GM18907 (cell line): ENCODE data around the gene MRPS7.

Experiments used
- ATAC-seq: cut with Tn5 transposase; IDR thresholded peaks from one replicate; pipeline ENCODE4 v1.9.1; 2021; ENCODE audit warnings: mild to moderate bottlenecking, moderate library complexity; ENCODE audit not compliant: unreplicated experiment

MRPS7 gene

DNA sequence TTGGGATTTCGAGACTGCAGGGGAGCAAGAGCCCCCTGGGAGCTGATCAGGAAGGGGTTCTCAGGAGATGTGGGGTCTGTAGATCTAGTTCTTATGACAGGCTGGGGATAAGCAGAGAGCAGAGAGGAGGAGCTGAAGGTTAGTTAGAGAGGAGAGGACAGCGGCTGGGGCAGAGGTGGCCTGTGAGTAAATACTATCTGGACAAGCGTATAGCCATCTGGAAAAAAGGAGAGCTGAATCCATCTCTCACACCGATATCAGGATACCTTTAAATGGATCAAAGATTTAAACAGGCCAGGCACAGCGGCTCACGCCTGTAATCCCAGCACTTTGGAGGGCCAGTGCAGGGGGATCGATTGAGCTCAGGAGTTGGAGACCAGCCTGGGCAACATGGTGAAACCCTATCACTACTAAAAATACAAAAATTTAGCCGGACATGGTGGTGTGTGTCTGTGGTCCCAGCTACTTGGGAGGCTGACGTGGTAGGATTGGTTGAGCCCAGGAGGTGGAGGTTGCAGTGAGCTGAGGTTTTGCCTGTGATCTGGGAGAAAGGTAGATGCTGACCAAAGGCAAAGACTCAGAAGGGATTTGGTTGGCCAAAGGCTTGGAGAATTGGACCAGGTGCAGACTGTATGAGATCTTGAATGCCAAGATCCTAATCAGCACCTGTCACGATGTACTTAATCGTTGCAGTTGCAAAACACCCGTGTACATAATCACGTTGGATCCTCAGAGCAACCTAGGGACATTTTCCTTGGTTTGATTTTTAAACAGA is 46.5 kb downstream of the MRPS7 start:
- no peak for ATAC-seq

DNA sequence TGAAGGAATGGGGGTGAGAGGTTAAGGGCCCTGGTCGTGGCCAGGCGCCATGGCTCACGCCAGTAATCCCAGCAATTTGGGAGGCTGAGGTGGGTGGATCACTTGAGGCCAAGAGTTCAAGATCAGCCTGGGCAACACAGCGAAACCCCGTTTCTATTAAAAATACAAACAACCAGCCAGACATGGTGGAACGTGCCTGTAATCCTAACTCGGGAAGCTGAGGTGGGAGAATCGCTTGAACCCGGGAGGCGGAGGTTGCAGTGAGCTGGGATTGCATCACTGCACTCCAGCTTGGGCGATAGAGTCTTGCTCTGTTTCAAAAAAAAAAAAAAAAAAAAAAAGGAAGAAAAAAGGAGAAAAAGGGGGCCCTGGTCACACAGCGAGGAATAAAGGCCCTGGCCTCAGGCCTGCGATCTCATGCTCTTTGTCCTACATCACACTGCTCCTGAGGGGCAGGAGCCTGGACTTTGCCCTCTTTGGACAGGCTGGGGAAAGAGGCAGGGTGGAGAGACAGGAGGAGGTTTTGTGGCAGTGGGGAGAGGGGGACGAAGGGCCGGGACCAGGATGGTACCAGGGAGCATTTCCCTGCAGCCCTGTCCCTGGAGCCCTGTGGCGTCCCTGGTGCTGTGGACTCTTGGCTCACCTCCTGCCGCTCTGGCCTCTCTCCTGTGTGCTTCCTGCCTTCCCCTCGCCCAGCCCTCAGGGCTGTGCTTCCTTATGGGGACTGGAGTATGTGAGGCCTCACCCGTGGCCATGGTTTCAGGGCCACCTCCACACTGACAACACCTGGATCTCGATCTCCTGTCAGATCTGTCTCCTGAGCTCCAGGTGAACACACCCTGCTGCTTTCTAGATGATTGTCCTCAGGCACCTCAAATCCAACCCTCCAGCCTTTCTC is 47.3 kb downstream of the MRPS7 start:
- ATAC-seq: no peak

DNA sequence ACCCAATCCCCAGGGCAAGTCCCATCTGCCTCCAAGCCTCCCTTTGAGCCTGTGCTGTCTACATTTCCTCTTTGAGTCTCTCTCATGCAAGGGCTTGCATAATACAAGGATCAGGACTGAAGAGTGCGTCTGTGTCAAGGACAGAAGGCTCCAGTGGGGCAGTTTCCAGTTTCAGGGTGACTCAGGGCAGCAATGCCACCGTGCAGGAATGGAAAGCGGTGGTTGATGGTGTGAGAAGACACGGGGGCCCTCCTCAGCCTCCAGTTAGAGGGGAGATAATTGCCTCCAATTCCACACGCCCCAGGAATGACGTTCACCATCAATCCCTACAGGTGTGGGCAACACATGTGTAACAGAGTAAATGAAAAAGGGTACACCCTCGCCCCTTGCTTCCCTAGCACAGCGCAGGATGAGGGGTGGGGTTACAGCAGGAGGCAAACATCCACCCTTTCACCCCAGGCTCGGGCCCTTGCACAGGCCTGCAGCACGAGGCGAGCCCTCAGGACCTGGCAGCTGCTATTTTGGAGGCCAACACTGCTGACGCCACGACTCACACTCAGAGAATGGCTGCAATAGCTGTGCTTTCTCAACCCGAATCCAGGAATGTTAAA is 52.4 kb downstream of the MRPS7 start:
- ATAC-seq: peak; percentile 31

DNA sequence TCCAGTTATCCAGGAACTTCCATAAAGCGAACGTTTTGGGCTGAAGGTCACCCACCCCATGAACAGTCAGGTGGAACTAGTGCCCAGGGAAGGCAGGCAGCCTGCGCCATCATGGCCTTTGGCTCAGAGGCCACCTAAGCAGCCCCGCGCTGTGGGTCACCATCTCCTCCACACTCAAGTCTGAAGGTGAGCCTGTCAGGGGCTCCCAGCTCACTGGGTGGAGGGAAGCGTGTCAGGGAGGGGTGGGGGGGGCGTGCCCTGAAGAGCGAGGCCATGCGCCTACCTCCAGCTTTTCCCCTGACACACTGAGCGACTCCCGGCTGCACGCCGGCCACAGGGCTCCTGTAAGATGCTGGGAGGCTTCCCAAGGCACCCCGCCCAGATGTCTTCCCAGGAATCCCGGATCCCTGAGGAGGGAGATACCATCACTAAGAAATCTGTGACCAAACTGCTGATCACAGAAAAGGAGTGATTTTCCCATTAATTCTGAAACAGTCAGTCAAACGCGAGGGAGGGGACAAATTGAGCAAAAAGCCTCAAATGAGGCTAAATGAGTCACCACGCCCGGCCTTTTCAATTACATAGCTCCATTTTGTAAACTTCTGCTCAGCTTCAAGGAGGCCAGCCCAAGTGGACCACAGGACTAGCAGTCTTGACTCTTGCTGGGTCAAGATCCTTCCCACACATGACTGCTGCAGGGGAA is 54.0 kb downstream of the MRPS7 start:
- ATAC-seq: no peak
